GM12874 (cell line): ENCODE measurements around the gene IFNL1.

Experiments used
- TF ChIP-seq, protein P1 (sequence below): IDR thresholded peaks from 2 replicates; pipeline ENCODE4 v1.5.1; 2011; ENCODE audit warnings: low read depth, mild to moderate bottlenecking, control low read depth, low read length, moderate library complexity; ENCODE audit not compliant: insufficient read depth

The IFNL1 gene

DNA sequence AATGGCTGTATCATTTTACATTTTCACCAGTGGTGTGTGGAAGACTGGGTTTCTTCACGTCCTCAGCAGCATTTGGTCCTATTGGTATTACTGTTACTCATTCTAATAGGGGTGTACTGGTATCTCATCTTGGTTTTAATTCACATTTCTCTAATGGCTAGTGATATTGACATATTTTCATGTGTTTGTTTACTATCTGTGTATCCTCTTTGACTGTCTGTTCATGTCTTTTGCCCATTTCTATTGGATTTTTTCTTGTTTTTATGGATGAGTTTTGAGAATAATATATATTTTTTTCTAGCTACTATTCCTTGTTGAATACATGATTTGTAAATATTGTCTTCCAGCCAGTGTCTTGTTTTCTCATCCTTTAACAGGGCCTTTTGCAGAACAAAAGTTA lies 14.2 kb upstream of the IFNL1 start:
- TF ChIP-seq, protein P1, sequence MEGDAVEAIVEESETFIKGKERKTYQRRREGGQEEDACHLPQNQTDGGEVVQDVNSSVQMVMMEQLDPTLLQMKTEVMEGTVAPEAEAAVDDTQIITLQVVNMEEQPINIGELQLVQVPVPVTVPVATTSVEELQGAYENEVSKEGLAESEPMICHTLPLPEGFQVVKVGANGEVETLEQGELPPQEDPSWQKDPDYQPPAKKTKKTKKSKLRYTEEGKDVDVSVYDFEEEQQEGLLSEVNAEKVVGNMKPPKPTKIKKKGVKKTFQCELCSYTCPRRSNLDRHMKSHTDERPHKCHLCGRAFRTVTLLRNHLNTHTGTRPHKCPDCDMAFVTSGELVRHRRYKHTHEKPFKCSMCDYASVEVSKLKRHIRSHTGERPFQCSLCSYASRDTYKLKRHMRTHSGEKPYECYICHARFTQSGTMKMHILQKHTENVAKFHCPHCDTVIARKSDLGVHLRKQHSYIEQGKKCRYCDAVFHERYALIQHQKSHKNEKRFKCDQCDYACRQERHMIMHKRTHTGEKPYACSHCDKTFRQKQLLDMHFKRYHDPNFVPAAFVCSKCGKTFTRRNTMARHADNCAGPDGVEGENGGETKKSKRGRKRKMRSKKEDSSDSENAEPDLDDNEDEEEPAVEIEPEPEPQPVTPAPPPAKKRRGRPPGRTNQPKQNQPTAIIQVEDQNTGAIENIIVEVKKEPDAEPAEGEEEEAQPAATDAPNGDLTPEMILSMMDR = no peak

DNA sequence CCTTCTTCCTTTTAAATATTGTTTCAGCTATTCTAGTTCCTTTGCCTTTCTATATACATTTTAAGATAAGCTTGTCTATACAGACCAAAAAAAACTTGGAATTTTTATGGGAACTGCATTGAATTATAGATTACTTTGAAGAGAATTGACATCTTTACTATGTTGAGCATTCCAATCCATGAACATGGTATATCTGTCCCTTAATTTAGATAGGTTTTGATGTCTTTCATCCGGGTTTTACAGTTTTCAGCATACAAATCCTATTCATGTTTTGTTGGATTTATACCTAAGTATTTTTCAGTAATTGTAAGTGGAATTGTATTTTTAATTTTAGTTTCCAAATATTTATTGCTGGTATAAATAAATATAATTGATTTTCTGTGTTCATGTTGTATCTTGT lies 12.2 kb upstream of the IFNL1 start:
- TF ChIP-seq, protein P1 = no peak

DNA sequence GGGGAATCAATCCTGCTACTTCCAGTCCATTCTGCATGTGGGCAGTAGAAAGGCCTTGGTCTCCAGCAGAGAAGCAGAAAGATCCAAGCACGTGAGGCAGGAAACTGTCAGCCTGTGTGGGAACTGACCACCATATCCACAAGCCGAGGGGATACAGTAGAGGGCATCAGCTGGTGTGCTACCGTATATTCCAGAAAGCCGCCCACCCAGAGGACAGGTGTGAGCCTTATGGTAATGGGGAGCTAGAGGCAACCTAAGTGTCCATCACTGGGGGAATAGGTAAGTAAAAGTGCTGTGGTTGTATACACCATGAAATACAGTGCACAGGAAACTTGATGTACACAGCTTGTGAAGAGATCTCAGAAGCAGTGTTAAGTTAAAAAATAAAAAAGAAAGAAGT lies 2.8 kb upstream of the IFNL1 start:
- TF ChIP-seq, protein P1 = no peak

DNA sequence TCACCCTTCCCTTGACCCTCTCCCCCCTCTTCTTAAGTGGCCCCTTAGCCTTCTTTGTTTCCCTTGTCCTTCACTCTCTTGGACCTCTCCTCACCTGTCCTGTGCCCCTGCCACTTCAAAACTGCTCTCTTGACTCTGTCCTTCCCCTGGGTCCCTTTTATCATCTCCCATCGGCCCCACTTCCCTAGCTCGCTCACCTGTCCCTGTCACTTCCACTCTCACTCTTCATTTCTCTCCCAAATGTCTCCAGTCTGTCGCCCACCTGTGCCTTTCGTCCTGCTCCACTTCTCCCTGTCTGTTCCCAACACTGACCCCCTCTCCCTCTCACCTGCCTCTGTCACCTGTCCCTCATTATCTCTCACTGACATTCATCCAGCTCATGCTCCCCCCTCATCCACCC lies 699 bp downstream of the IFNL1 start:
- TF ChIP-seq, protein P1 = no peak

DNA sequence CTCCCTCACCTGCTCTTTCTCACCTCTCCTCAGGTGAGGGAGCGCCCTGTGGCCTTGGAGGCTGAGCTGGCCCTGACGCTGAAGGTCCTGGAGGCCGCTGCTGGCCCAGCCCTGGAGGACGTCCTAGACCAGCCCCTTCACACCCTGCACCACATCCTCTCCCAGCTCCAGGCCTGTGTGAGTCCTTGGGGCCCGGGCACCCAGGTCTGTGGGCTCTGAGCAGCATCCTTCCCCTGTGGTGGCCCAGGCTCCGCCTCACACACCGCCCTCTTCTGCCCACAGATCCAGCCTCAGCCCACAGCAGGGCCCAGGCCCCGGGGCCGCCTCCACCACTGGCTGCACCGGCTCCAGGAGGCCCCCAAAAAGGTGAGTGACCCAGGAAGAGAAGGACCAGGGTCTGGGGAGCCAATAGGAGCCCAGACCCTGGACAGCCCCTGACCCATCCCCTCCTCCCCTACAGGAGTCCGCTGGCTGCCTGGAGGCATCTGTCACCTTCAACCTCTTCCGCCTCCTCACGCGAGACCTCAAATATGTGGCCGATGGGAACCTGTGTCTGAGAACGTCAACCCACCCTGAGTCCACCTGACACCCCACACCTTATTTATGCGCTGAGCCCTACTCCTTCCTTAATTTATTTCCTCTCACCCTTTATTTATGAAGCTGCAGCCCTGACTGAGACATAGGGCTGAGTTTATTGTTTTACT lies 1.9 kb downstream of the IFNL1 start:
- TF ChIP-seq, protein P1 = no peak

DNA sequence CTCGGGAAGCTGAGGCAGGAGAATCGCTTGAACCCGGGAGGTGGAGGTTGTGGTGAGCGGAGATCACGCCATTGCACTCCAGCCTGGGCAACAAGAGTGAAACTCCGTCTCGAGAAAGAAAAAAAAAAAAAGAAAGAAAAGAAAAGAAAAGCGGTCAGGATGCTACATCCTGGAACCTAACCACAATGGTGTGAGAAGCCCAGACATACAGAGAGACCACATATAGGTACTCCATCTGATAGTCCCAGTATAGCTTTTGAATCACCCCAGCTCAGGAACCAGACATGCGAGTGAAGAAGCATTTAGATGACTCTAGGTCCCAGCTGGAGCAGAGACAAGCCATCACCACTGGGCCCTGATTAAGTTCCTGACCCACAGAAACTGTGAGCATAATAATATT lies 3.2 kb downstream of the IFNL1 start:
- TF ChIP-seq, protein P1 = no peak

DNA sequence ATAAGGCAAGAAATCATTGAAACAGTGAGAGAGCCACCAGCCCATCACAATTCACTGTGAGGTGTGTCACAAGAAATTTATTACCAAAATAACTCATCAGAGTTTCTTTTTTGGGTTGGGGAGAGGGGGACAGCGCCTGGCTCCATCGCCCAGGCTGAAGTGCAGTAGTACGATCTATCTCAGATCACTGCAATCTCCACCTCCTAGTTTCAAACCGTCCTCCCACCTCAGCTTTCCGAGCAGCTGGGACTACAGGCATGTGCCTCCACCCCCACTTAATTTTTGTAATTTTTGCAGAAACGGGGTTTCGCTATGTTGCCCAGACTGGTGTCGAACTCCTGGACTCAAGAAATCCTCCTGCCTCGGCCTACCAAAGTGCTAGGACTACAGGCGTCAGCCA lies 3.6 kb downstream of the IFNL1 start:
- TF ChIP-seq, protein P1 = no peak
